ENCODE data around the gene FAM47E.

The FAM47E gene

DNA sequence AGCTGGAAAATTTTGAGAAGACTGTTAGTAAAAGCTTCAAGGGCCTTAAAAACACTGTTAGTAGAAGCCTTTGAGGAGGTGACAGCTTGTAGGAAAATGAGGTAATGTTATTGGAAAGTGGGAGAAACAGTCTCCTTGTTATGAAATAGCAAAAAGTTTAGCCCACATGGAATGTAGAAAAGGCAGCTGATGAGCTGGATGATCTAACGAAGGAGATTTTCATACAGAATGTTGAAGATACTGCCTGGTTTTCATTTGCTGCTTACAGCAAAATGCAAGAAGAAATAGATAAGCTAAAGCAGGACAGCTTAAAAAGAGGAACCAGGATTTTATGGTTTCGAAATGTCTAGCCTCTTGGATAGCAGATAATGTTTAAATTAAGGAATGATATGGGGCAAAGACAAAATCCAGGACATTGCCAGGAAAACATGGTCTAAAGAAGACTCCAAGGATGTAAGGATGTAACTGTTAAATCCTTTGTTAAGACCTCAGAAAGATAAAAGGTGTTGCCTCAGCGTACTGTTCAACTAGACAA is 44.8 kb downstream of the FAM47E start:
- no peak for DNase-seq (ENCODE audit: low spot score in 2 of 2)
- no peak overlapping the region for H3K4me3 Mint-ChIP-seq
- peaks cover 11% of the 10 kb centered on the region for H3K9me3 Mint-ChIP-seq
- ATAC-seq: no peak
- H3K36me3 Mint-ChIP-seq: no peaks in the 10 kb centered on the region
- no peak overlapping the region for H3K27ac Mint-ChIP-seq
- peaks cover 7% of the 10 kb centered on the region for H3K4me1 Mint-ChIP-seq

DNA sequence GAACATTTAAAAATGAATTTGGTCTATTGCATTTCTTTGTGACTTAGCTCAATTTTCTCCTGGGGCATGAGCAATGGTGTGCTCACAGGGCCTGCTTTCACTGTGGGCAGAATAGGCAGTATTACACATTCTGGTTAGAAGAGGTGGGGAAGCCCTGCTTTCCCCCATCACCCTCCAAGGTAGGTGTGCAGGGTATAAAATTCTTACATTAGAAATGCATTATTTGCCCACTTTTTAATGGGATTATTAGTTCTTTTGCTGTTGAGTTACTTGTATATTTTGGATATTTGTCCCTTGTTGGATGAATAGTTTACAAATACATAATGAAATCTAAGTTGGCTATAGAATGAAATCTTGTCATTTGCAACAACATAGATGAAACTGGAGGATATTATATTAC is 46.7 kb downstream of the FAM47E start:
- H3K36me3 Mint-ChIP-seq: no peaks in the 10 kb centered on the region
- DNase-seq (ENCODE audit: low spot score in 2 of 2) (no peak), ATAC-seq (no peak)
- H3K9me3 Mint-ChIP-seq: peaks cover 11% of the 10 kb centered on the region
- H3K4me3 Mint-ChIP-seq: no peak overlapping the region
- H3K27ac Mint-ChIP-seq: no peak overlapping the region
- H3K4me1 Mint-ChIP-seq: peaks cover 23% of the 10 kb centered on the region

- no peak overlapping the region for H3K4me3 Mint-ChIP-seq
- no peak overlapping the region for H3K27ac Mint-ChIP-seq
- no peaks in the 10 kb centered on the region for H3K36me3 Mint-ChIP-seq
- DNase-seq (ENCODE audit: low spot score in 2 of 2) (no peak), ATAC-seq (no peak)
- H3K4me1 Mint-ChIP-seq: peaks cover 30% of the 10 kb centered on the region
- peaks cover 11% of the 10 kb centered on the region for H3K9me3 Mint-ChIP-seq
Observed at GRCh38 chr4:76300012-76300411, 48.5 kb downstream of the FAM47E start.

- Mint-ChIP-seq H3K27ac (no peak overlapping the region), H3K4me1 (peaks cover 39% of the 10 kb centered on the region), H3K9me3 (peaks cover 10% of the 10 kb centered on the region), H3K4me3 (peak overlapping the region; percentile 18), H3K36me3 (no peaks in the 10 kb centered on the region)
- ATAC-seq: peak; percentile 92
- DNase-seq (ENCODE audit: low spot score in 2 of 2): peak; percentile 21 to 72
Observed at GRCh38 chr4:76301068-76301774, 49.7 kb downstream of the FAM47E start.

GRCh38 chr4:76301775-76302162 is 50.2 kb downstream of the FAM47E start:
- Mint-ChIP-seq H3K4me1 (peaks cover 39% of the 10 kb centered on the region), H3K9me3 (peaks cover 8% of the 10 kb centered on the region), H3K27ac (no peak overlapping the region), H3K4me3 (no peak overlapping the region), H3K36me3 (no peaks in the 10 kb centered on the region)
- DNase-seq (ENCODE audit: low spot score in 2 of 2) (no peak), ATAC-seq (no peak)

DNA sequence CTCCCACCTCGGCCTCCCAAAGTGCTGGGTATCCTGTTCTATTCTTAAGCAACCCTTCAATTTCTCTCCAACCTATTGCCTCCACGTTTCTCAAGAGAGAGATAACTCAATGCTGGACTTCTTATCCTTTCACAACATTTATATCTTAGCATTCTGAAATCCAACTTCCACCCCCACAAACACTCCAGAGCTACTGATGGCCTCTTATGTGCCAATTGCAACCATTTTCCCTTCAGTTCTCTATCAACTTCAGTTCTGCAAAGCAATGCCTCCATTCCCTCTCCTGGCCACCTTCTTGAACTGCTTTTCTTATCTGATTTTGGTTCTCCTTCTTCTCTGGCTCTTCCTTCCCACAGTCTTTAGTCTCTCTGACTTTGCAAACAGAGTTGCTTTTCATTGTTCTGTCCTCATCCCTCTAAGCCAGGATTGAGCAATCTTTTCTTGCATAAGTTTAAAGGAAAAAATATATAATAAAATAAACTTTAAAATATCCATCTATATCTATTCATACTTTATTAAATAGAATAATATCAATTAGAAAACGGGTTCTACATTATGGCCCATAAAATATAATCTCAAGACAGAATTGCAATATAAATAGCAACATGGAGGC is 51.4 kb downstream of the FAM47E start:
- no peak overlapping the region for H3K4me3 Mint-ChIP-seq
- H3K9me3 Mint-ChIP-seq: peaks cover 5% of the 10 kb centered on the region
- no peaks in the 10 kb centered on the region for H3K36me3 Mint-ChIP-seq
- H3K27ac Mint-ChIP-seq: no peak overlapping the region
- DNase-seq (ENCODE audit: low spot score in 2 of 2) (no peak), ATAC-seq (no peak)
- peaks cover 39% of the 10 kb centered on the region for H3K4me1 Mint-ChIP-seq

- DNase-seq (ENCODE audit: low spot score in 2 of 2) (peak in 1 of 2 donors; percentile 66), ATAC-seq (peak; percentile 78)
- Mint-ChIP-seq H3K4me3 (peak overlapping the region; percentile 63), H3K9me3 (no peaks in the 10 kb centered on the region), H3K27ac (no peak overlapping the region), H3K36me3 (no peaks in the 10 kb centered on the region), H3K4me1 (peaks cover 47% of the 10 kb centered on the region)
Observed at GRCh38 chr4:76305033-76305687, 53.6 kb downstream of the FAM47E start.

DNA sequence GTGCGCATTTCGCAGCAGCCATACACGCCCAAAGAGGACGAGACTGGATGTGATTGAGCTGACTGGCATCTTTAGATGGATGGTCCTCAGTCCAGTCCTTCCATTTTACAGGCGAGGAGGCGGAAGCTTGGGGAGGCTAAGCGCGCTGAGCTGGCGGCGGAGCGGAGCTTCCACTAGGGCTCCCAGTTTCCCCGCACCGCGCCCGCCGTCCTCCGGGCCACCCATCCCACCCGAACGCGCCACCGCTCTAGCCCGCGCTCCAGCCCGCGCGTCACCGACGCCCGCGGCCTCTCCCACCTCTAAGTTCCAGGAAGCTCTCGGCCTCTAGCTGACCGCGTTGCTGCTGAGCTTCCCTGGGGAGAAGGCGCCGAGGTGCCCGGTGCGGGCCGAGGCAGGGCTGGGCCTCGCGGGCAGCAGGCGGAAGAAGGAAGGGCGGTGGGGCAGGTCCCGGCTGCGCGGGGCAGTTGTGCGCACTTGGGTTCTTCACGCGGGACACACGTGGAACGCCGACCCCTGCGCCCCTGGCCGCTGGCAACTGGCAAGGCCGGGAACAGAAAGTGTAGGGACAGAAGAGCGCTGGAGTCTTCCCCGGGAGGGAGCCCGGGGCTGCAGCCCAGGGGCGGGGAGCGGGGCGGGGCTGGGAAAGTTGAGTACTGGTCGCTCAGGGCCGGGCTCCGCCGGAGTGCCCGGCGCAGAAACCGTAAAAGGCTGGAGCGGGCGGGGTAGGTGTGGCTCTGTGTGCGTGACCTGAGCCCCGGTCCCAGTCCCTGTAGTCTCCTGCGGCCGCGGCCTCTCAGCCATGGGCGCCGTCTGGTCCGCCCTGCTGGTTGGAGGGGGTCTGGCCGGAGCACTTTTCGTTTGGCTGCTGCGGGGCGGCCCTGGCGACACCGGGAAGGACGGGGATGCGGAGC is 54.7 kb downstream of the FAM47E start, which contains the start of gene STBD1:
STBD1 (plus strand) TSS at position 763 of the 911 bp plus-strand sequence; CDS start at position 800, 37 bp downstream.
- Mint-ChIP-seq H3K4me1 (peaks cover 42% of the 10 kb centered on the region), H3K9me3 (no peaks in the 10 kb centered on the region), H3K36me3 (no peaks in the 10 kb centered on the region), H3K27ac (peak within 1 kb of the TSS; percentile 33), H3K4me3 (peak within 1 kb of the TSS; percentile 63)
- DNase-seq (ENCODE audit: low spot score in 2 of 2): peak; percentile 19 to 77
- ATAC-seq: peak; percentile 40

DNA sequence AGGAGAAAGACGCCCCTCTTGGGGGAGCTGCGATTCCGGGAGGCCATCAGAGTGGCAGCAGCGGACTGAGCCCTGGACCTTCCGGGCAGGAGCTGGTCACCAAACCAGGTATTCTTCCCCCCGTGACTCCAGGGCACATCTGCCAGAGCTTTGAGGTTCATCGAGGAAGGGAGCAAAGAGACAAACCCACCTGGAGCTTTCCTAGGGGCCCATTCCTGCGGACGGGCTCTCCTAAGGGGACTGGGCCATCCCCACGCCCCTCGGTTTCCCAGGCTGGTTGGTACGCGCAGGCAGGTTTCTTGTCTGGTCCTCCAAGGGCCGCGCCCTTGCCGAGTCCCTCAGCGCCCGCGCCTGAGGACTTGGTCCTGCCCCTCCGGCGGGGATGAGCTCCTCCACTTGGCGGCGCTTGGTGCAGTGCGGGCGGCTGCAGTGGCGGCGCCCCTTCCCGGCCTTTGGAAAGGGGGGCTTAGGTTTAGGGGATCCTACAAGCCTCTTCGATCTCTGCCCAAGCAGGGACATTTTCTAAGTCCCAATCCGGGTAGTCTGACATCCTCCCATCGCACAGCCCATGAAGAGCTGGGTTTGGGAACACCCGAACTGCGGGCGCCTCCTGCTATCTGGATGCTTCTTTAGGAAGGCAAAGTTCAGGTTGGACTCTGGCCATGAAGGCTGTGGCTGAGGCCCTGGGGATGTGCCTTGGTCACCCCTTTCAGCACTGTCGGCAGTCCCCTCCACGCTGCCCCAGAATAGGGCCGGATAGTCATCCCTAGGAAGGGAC is 55.5 kb downstream of the FAM47E start:
- DNase-seq (ENCODE audit: low spot score in 2 of 2) (no peak), ATAC-seq (no peak)
- Mint-ChIP-seq H3K36me3 (no peaks in the 10 kb centered on the region), H3K9me3 (no peaks in the 10 kb centered on the region), H3K4me3 (peak overlapping the region; percentile 63), H3K4me1 (peaks cover 35% of the 10 kb centered on the region), H3K27ac (peak overlapping the region; percentile 33)

- no peaks in the 10 kb centered on the region for H3K9me3 Mint-ChIP-seq
- no peak for ATAC-seq
- no peak for DNase-seq (ENCODE audit: low spot score in 2 of 2)
- H3K27ac Mint-ChIP-seq: no peak overlapping the region
- H3K4me1 Mint-ChIP-seq: peaks cover 29% of the 10 kb centered on the region
- H3K4me3 Mint-ChIP-seq: peak overlapping the region; percentile 63
- H3K36me3 Mint-ChIP-seq: no peaks in the 10 kb centered on the region
Observed at GRCh38 chr4:76307660-76308014, 56.1 kb downstream of the FAM47E start.

GRCh38 chr4:76308548-76308947 is 57.0 kb downstream of the FAM47E start:
- no peaks in the 10 kb centered on the region for H3K9me3 Mint-ChIP-seq
- ATAC-seq (no peak), DNase-seq (ENCODE audit: low spot score in 2 of 2) (no peak)
- H3K4me3 Mint-ChIP-seq: no peak overlapping the region
- no peak overlapping the region for H3K27ac Mint-ChIP-seq
- peaks cover 24% of the 10 kb centered on the region for H3K4me1 Mint-ChIP-seq
- no peaks in the 10 kb centered on the region for H3K36me3 Mint-ChIP-seq

DNA sequence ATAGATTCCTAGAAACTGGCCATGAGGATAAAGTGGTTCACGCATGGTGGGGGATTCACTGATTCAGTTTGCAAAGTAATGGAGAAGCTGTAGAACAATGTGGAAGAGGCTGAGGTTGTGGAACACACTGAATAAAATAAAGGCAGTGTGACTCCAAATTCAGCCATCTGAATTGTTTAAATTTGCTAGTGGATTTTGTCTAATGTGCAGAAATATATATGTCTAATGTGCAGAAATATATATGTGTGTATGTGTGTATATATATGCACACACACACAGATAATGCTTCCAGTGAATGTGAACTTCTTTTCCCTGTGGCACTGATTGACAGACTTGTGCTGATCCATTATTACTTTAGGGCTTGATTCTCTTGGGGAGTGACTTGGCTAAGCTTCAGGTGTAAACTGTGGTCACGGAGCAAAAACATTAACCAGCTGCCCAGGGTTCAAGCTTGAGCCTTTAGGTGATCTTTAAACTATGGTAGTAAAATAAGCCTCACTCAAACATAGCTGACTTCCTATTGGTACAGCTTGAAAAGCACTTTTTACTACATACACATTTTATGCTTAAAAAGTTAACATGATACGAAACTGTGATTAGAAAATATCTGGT is 58.5 kb downstream of the FAM47E start:
- no peak for ATAC-seq
- no peak overlapping the region for H3K27ac Mint-ChIP-seq

GRCh38 chr4:76310683-76311082 is 59.2 kb downstream of the FAM47E start:
- Mint-ChIP-seq H3K27ac (no peak overlapping the region), H3K36me3 (no peaks in the 10 kb centered on the region)
- ATAC-seq: no peak

More for the DNA sequence above, 58.5 kb downstream of the FAM47E start:
- peaks cover 17% of the 10 kb centered on the region for H3K4me1 Mint-ChIP-seq
- no peak overlapping the region for H3K4me3 Mint-ChIP-seq
- H3K9me3 Mint-ChIP-seq: no peaks in the 10 kb centered on the region
- DNase-seq (ENCODE audit: low spot score in 2 of 2): no peak
- no peaks in the 10 kb centered on the region for H3K36me3 Mint-ChIP-seq

GRCh38 chr4:76311896-76312331 is 60.4 kb downstream of the FAM47E start:
- Mint-ChIP-seq H3K4me1 (peaks cover 9% of the 10 kb centered on the region), H3K36me3 (no peaks in the 10 kb centered on the region), H3K4me3 (no peak overlapping the region), H3K9me3 (peaks cover 4% of the 10 kb centered on the region), H3K27ac (no peak overlapping the region)
- DNase-seq (ENCODE audit: low spot score in 2 of 2) (no peak), ATAC-seq (no peak)

More at GRCh38 chr4:76310683-76311082, 59.2 kb downstream of the FAM47E start:
- H3K4me3 Mint-ChIP-seq: no peak overlapping the region
- H3K4me1 Mint-ChIP-seq: peaks cover 11% of the 10 kb centered on the region
- no peaks in the 10 kb centered on the region for H3K9me3 Mint-ChIP-seq
- no peak for DNase-seq (ENCODE audit: low spot score in 2 of 2)
